Lung (tissue), 12 donors: ENCODE results near the gene PLPPR5. TPM values are rescaled to one million over a fixed set of nuclear protein-coding genes. Genes with fewer than 3 reads are reported as not detected.

Experiments used
- ATAC-seq: fragments of 200-7000 bp; cut with Tn5 transposase; one replicate; pipeline ENCODE4 v1.9.1; 2020; ENCODE audit warnings: moderate number of reproducible peaks; ENCODE audit not compliant: insufficient read depth, low FRiP score
- DNase-seq, 3 donors: peaks; one replicate each; pipeline ENCODE4 v3.0.0-alpha.2; 2013 to 2017
- H3K27ac ChIP-seq, 2 donors: one replicate each; pipeline ENCODE4 v1.5.1; 2013; ENCODE audit warnings: mild to moderate bottlenecking in 2 of 2, moderate library complexity in 2 of 2, control low read depth in 1 of 2, inconsistent platforms in 1 of 2, low read depth in 1 of 2, low read length in 1 of 2
- H3K27me3 ChIP-seq, 3 donors: one replicate each; pipeline ENCODE4 v1.5.1; 2013; ENCODE audit warnings: low read length in 2 of 3; ENCODE audit not compliant: control insufficient read depth in 3 of 3, insufficient read depth in 3 of 3
- H3K36me3 ChIP-seq, 4 donors: one replicate each; pipeline ENCODE4 v1.5.1; 2013; ENCODE audit warnings: low read length in 4 of 4, mild to moderate bottlenecking in 1 of 4, moderate library complexity in 1 of 4; ENCODE audit not compliant: control insufficient read depth in 4 of 4, insufficient read depth in 4 of 4
- H3K4me1 ChIP-seq, 5 donors: one replicate each; pipeline ENCODE4 v1.5.1; 2013; ENCODE audit warnings: low read length in 5 of 5, mild to moderate bottlenecking in 2 of 5, moderate library complexity in 1 of 5; ENCODE audit not compliant: control insufficient read depth in 5 of 5, insufficient read depth in 5 of 5
- H3K4me3 ChIP-seq: one replicate; pipeline ENCODE4 v1.5.1; 2013; ENCODE audit warnings: mild to moderate bottlenecking, control low read depth, moderate library complexity
- H3K9ac ChIP-seq, 2 donors: one replicate each; pipeline ENCODE4 v1.5.1; 2013; ENCODE audit warnings: low read length in 2 of 2, control low read depth in 1 of 2; ENCODE audit not compliant: insufficient read depth in 1 of 2
- H3K9me3 ChIP-seq, 4 donors: one replicate each; pipeline ENCODE4 v1.5.1; 2013; ENCODE audit warnings: low read length in 3 of 4, mild to moderate bottlenecking in 1 of 4, moderate library complexity in 1 of 4; ENCODE audit not compliant: control insufficient read depth in 4 of 4, insufficient read depth in 3 of 4
- CTCF ChIP-seq: IDR thresholded peaks from 2 replicates; pipeline ENCODE4 v1.5.1; 2012; ENCODE audit warnings: mild to moderate bottlenecking; ENCODE audit errors: control extremely low read depth, extremely low read depth
- WGBS, 2 donors: extraction: QIAGEN DNeasy Blood & Tissue Kit; methylation state at CpG; one replicate each; pipeline ENCODE4 v1.1.7; 2013; 5-methylcytosine and 5-hydroxymethylcytosine counted together
- polyA plus RNA-seq, 2 donors: library from polyadenylated mRNA; stranded (reverse); fragments of 200-250 nt; gene quantifications; one replicate each; pipeline ENCODE4 v1.2.1, GENCODE V29; 2013
- total RNA-seq, 2 donors: library from RNA; depleted of rRNA in 1 of 2; stranded (reverse); fragments of >200 nt in 1 of 2; gene quantifications; one replicate each; pipeline ENCODE4 v1.2.1, GENCODE V29; 2014 to 2021
- donor health status: control.
- donor health status: control.
- donor health status: Bipolar disorder and iron deficiency.
- donor health status: healthy.
- donor health status: DM: yes; HTN: yes; CAD: no.

Gene PLPPR5
- total and polyA plus RNA-seq, 4 donors: 0.05 to 1.4 (median 0.21) TPM; not detected in 1

GRCh38 chr1:98988904-98989555 is 15.6 kb downstream of the PLPPR5 start:
- 70 to 91% methylated on average over 2 of the region's 2 CpGs for WGBS, 2 donors
- ATAC-seq (no peak), DNase-seq (peak in 2 of 3 donors; percentile 14 to 18)
- Histone ChIP-seq H3K36me3 (no peaks in the 10 kb centered on the region), H3K9me3 (peaks cover 0 to under 1% (median 0%) of the 10 kb centered on the region in 4 donors), H3K27ac (no peak overlapping the region), H3K9ac (no peak overlapping the region), H3K4me3 (no peak overlapping the region), H3K4me1 (peaks cover 0 to 20% (median 7%) of the 10 kb centered on the region in 5 donors), H3K27me3 (peaks cover 0 to 2% (median 0%) of the 10 kb centered on the region in 3 donors)
- TF ChIP-seq CTCF: no peak

DNA sequence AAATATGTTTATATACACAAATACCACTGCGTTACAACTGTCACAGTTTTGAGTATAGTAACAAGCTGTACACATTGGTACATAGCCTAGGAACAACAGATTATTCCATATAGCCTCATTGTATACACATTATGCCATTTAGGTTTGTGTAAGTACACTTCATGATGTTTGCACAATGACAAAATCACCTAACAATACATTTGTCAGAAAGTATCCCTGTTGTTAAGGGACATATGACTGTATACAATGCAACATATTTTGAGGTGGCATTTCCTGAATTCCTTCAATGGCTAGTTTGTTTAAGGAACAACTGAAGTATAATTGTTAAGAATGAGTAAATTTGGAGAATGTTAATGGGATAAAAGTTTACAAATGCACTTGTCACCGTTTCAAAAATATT is 19.0 kb downstream of the PLPPR5 start:
- peaks cover 0 to 2% (median 0%) of the 10 kb centered on the region in 3 donors for H3K27me3 ChIP-seq
- no peak for DNase-seq
- H3K36me3 ChIP-seq: no peaks in the 10 kb centered on the region
- H3K9me3 ChIP-seq: peaks cover 0 to 3% (median 0%) of the 10 kb centered on the region in 4 donors
- no peak overlapping the region for H3K27ac ChIP-seq
- peaks cover 0 to 14% (median 7%) of the 10 kb centered on the region in 5 donors for H3K4me1 ChIP-seq
- no peak overlapping the region for H3K9ac ChIP-seq
- TF ChIP-seq CTCF: no peak
- H3K4me3 ChIP-seq: no peak overlapping the region
- 49 to 63% methylated on average over 2 of the region's 2 CpGs for WGBS, 2 donors
- ATAC-seq: no peak

DNA sequence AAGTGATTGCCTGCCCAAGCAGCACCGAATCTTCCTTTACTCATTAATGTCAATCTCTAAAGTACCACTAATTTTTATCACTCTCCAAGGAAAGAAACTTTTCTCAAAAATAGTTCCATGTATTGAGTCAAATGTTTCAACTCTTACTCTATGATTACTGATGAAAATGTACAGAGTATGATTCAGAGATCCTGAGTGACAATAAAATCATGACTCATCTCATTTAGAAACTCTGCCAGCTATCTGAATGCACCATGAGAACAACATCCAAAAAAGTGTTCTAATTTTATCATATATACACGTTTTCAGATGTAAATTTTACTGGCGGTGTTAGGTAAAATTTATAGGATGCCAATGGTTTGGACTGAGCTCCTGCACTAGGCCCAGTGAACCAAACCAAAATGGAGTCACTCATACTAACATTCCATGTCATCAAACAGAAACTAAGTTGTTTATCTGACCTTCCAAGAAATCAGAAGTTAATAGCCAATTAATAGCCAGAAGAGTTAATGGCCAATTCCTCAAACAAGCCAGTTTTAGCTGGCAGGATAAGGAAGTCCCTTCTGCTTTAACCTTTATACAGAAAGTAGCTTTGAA is 22.6 kb downstream of the PLPPR5 start:
- ATAC-seq: no peak
- H3K36me3 ChIP-seq: no peaks in the 10 kb centered on the region
- no peak overlapping the region for H3K27ac ChIP-seq
- H3K27me3 ChIP-seq: peaks cover 0 to 2% (median 0%) of the 10 kb centered on the region in 3 donors
- 79 to 84% methylated on average over 3 of the region's 3 CpGs for WGBS, 2 donors
- peaks cover 0 to 3% (median 0%) of the 10 kb centered on the region in 4 donors for H3K9me3 ChIP-seq
- peaks cover 0 to 3% (median 0%) of the 10 kb centered on the region in 5 donors for H3K4me1 ChIP-seq
- H3K4me3 ChIP-seq: no peak overlapping the region
- no peak overlapping the region for H3K9ac ChIP-seq
- DNase-seq: no peak
- no peak for TF ChIP-seq CTCF
